ENCODE measurements around the gene RPL22. TPM values are rescaled to one million over a fixed set of nuclear protein-coding genes. Genes with fewer than 3 reads are reported as not detected.

Gene RPL22
- total and polyA plus RNA-seq, 11 donors: 63.6 to 353 (median 241) TPM

DNA sequence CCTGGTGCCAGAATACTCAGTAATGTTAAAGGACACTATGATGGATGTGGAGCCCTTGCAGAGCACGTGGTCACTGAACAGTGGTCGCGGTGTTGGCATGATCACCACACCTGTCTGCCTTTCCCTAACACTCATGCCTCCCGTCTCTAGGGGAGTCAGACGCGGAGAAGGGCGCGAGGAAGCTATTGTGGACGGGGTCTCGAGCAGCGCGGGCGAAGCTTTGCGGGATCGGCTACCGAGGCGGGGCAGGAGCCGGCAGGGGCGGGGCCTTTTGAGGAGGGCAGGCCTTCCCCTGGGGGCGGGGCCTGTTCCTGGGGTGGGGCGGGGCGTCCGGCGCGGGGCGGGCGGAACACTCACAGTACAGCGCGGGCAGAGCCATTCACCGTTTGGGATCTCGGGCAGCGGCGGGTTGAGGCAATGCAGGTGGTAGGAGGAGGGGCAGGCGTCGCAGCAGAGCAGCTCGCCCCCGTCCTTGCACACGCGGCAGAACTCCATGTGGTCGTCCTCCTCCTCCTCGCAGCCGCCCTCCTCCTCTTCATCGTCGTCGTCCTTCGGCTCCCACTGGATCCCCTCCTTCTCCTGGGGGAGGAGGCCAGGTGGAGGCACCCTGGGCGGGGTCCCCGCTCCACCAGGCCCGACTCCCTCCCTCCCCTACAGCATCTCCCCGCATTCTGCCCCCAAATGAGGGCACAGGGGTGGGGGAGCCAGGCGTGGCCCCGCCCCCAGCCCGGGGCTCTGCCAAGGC lies 50.7 kb downstream of the RPL22 start:
- H3K36me3 ChIP-seq: no peaks in the 10 kb centered on the region
- 4 to 6% (median 5%) methylated on average over 23 to 53 of the region's 53 CpGs for WGBS, 4 donors
- no peaks in the 10 kb centered on the region for H3K9me3 ChIP-seq
- peaks cover 0 to 9% (median 0%) of the 10 kb centered on the region in 12 donors for H3K4me1 ChIP-seq
- intact Hi-C loops (cut with DNase I): no loop called here
- H3K27me3 ChIP-seq: peaks cover 8 to 42% (median 29%) of the 10 kb centered on the region in 9 donors
- TF ChIP-seq POLR2A (IDR thresholded peaks at IDR 0.05): no peak
- TF ChIP-seq, protein P1, sequence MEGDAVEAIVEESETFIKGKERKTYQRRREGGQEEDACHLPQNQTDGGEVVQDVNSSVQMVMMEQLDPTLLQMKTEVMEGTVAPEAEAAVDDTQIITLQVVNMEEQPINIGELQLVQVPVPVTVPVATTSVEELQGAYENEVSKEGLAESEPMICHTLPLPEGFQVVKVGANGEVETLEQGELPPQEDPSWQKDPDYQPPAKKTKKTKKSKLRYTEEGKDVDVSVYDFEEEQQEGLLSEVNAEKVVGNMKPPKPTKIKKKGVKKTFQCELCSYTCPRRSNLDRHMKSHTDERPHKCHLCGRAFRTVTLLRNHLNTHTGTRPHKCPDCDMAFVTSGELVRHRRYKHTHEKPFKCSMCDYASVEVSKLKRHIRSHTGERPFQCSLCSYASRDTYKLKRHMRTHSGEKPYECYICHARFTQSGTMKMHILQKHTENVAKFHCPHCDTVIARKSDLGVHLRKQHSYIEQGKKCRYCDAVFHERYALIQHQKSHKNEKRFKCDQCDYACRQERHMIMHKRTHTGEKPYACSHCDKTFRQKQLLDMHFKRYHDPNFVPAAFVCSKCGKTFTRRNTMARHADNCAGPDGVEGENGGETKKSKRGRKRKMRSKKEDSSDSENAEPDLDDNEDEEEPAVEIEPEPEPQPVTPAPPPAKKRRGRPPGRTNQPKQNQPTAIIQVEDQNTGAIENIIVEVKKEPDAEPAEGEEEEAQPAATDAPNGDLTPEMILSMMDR (IDR thresholded peaks at IDR 0.05): no peak
- ATAC-seq (peak in 3 of 4 donors; percentile 60 to 77 (median 68)), DNase-seq (peak in 1 of 5 donors; percentile 42)
- no peak overlapping the region for H3K27ac ChIP-seq
- H3K4me3 ChIP-seq: peak overlapping the region in 2 of 12 donors; percentile 7 to 10

DNA sequence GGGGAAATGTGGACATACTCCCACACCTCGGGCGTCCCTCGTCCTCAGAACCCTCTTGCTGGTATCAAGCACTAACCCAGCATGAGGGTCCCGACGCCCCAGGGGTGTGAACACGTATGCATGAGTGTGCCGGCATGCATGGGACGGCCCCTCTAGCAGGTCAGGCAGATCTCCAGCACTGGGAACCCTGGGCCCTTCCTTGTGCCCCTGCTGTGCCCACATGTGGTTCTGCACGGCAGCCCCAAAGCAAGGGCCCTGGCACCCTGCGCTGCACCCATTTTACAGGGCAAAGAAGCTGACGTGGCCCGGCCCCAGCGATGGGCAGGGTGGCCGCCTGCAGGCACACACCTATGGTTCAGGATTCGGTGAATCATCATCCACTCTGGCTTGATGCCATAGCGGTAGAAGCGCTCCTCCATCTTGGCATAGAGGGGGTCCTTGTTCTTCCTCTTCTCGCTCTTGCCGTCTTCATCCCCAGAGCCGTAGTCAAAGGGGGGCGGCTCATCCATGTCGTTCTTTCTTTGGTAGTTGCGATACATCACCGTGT lies 53.5 kb downstream of the RPL22 start:
- peaks cover 0 to 9% (median 0%) of the 10 kb centered on the region in 12 donors for H3K4me1 ChIP-seq
- intact Hi-C loops (cut with DNase I): no loop called here
- 82 to 87% (median 86%) methylated on average over 21 to 24 of the region's 24 CpGs for WGBS, 4 donors
- H3K27ac ChIP-seq: no peak overlapping the region
- no peaks in the 10 kb centered on the region for H3K9me3 ChIP-seq
- H3K4me3 ChIP-seq: no peak overlapping the region
- peaks cover 8 to 41% (median 29%) of the 10 kb centered on the region in 9 donors for H3K27me3 ChIP-seq
- DNase-seq (no peak), ATAC-seq (no peak)
- TF ChIP-seq POLR2A (IDR thresholded peaks at IDR 0.05): no peak
- TF ChIP-seq, protein P1 (IDR thresholded peaks at IDR 0.05): no peak
- no peaks in the 10 kb centered on the region for H3K36me3 ChIP-seq

DNA sequence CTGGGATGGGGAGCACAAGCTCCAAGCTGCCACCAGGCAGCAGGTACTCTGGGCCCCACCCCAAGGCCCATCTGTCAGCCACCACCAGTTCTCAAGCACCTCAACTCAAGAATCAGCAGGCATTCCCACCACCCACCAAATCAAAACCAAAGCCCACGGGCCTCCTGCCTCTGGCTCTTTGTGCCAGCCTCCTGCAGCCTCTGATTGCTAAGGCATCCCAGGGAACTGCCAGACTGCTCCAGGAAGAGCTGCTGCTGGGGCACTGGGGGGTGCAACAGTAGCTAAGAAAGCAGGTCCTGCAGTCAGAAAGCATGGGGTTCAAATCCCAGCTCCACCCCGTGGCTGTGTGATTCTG lies 54.0 kb downstream of the RPL22 start:
- no peak for DNase-seq
- TF ChIP-seq, protein P1 (IDR thresholded peaks at IDR 0.05): no peak
- TF ChIP-seq POLR2A (IDR thresholded peaks at IDR 0.05): no peak
- WGBS, 4 donors: 54 to 82% (median 68%) methylated on average over 1 to 2 of the region's 2 CpGs
- H3K4me3 ChIP-seq: no peak overlapping the region
- H3K36me3 ChIP-seq: no peaks in the 10 kb centered on the region
- no peak overlapping the region for H3K27ac ChIP-seq
- intact Hi-C loops (cut with DNase I): no loop called here
- H3K9me3 ChIP-seq: no peaks in the 10 kb centered on the region
- H3K27me3 ChIP-seq: peaks cover 8 to 41% (median 29%) of the 10 kb centered on the region in 9 donors
- peaks cover 0 to 9% (median 0%) of the 10 kb centered on the region in 12 donors for H3K4me1 ChIP-seq
- ATAC-seq: no peak

DNA sequence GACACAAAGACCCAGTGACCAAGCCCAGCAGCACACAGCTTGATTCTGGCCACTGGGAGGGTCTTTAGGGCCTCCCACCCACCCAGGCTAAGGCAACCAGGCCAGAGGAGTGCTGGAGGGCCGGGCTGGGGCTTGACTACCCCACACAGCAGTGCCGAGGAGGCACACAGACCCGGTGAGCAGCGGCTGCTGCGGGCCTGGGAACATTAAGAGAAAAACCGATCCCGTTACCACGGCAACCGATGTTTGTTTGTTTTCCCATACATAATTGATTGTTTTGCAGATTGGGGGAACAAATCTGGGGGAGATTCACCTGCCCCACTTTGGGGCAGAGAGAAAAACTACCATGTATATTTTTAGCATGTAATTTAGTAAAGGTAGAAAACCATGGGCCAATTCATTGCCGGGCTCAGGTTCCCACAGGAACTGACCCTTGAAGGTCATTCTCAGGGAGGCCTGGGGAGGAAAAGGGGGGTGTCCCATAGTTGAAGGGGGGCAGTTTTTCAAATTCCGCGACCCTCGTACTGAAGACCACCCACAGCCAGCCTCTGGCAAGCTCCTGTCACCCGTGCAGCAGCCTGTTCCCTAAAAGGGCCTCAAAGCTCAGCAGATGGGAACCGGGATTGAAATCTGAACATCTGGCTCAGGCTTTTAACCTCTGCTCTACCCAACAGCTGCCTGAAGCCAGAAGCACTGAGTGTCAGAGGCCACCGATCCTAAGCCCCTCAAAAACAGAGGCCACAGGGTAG lies 54.6 kb downstream of the RPL22 start:
- Histone ChIP-seq H3K9me3 (no peaks in the 10 kb centered on the region), H3K4me1 (peaks cover 0 to 9% (median 0%) of the 10 kb centered on the region in 12 donors), H3K27ac (no peak overlapping the region), H3K4me3 (no peak overlapping the region), H3K36me3 (no peaks in the 10 kb centered on the region), H3K27me3 (peaks cover 8 to 41% (median 29%) of the 10 kb centered on the region in 9 donors)
- intact Hi-C loops (cut with DNase I): no loop called here
- TF ChIP-seq, protein P1 (IDR thresholded peaks at IDR 0.05): no peak
- TF ChIP-seq POLR2A (IDR thresholded peaks at IDR 0.05): no peak
- ATAC-seq (no peak), DNase-seq (no peak)
- WGBS, 4 donors: 41 to 59% (median 44%) methylated on average over 16 of the region's 16 CpGs

Measured in heart left ventricle (tissue), 16 donors.